ENCODE measurements around the gene LRP1B.
"Not testable (repeated sequence)": the region's sequence is repeated elsewhere in the genome, so short reads cannot be mapped to it uniquely, and the experiment has no call there.

The LRP1B gene

GRCh38 chr2:141878016-141878415 is 252.8 kb downstream of the LRP1B start:
- no peak for DNase-seq (ENCODE audit: low spot score)

- no peak for DNase-seq (ENCODE audit: low spot score)
These were observed 258.7 kb downstream of the LRP1B start for GRCh38 chr2:141871913-141872634.

- no peak for DNase-seq (ENCODE audit: low spot score)
These were observed 261.2 kb downstream of the LRP1B start for GRCh38 chr2:141869572-141869971.

DNA sequence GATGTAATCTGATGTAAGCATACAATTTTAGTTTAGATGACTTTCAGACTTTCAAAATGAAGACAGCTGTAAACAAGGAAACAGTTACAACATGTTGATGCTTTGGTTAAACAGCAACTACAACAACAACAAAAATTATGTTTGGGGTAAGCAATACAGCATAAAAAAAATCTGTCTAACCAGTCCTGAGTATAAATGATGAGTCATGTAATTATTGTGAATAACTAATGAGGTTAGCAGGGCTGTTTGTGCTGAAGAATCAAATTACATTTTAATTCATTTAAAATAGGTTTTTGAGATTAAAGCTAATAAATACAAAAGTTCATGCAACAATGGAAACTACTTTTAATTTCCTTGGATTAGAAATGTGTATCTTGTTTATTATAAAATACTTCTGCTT is 266.9 kb downstream of the LRP1B start:
- DNase-seq (ENCODE audit: low spot score) = no peak

GRCh38 chr2:141856215-141856919 is 274.4 kb downstream of the LRP1B start:
- DNase-seq (ENCODE audit: low spot score) = no peak

DNA sequence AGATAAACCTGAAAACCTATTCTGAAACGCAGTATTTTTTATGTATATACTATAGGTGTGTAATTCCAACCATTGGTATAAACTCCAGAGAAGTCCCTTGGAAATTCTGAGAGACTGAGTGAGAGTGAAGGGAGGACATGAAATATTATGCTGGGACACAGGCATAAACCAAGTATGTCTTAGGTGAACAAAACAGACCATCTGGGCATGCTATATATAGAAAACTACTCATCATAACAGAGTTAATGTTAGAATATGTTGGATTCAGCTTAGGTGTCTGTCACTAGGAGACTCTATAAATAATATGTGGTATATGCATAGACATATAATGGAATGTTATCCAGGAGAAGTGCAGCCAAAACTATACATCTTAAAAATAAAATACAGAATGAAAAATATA is 282.6 kb downstream of the LRP1B start:
- no peak for DNase-seq (ENCODE audit: low spot score)

- no peak for DNase-seq (ENCODE audit: low spot score)
These were observed 286.6 kb downstream of the LRP1B start for GRCh38 chr2:141844231-141844630.

- DNase-seq (ENCODE audit: low spot score) = no peak
These were observed 295.7 kb downstream of the LRP1B start for GRCh38 chr2:141835103-141835502.

GRCh38 chr2:141828761-141829160 is 302.1 kb downstream of the LRP1B start:
- DNase-seq (ENCODE audit: low spot score) = no peak

- no peak for DNase-seq (ENCODE audit: low spot score)
These were observed 306.0 kb downstream of the LRP1B start for GRCh38 chr2:141824790-141825189.

- DNase-seq (ENCODE audit: low spot score) = no peak
These were observed 309.9 kb downstream of the LRP1B start for GRCh38 chr2:141820893-141821292.

DNA sequence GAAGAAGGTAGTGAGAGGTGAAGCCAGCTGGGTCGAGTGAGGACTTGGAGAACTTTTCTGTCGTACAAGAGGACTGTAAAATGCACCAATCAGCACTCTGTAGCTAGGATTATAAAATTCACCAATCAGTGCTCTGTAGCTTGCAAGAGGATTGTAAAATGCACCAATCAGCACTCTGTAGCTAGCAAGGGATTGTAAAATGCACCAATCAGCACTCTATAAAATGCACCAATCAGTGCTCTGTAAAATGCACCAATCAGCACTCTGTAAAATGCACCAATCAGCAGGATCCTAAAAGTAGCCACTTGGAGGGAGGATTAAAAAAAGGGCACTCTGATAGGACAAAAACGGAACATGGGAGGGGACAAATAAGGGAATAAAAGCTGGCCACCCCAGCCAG is 315.5 kb downstream of the LRP1B start:
- DNase-seq (ENCODE audit: low spot score) = not testable (repeated sequence)

DNA sequence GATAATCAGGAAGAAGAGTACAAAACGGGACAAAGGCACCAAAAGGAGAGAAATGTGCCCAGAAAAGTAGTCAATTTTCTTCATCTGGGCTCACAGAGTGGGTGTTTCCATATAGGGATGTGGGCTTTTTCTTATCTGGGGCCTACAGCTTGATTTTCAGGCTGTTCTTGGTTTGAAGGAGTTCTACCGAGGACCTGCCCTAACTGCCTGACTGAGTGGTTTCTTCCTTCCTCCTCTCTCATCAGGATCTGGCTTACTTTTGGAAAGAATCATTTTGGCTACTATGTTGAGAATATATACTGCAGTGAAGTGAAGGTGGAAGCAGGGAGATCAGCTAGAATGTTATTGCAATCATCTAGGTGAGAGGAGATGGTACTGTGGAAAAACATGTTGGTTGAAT is 316.7 kb downstream of the LRP1B start:
- no peak for DNase-seq (ENCODE audit: low spot score)

DNA sequence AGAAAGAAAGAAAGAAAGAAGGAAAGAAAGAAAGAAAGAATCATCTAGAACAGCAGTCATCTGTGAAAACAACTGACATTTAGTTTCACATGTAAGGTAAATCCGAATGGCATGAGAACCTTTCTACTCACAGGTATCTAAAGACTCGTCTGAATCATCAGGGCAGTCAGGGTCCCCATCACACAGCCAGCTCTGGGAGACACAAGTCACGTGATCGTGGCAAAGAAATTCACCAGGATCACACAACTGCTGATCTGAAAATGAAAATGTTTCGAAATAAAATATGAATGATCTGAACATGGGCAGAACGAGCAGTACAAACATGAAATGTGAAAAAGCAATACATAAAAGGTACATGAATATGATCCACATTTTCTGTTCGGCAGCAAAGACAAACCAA is 320.7 kb downstream of the LRP1B start:
- DNase-seq (ENCODE audit: low spot score) = no peak

DNA sequence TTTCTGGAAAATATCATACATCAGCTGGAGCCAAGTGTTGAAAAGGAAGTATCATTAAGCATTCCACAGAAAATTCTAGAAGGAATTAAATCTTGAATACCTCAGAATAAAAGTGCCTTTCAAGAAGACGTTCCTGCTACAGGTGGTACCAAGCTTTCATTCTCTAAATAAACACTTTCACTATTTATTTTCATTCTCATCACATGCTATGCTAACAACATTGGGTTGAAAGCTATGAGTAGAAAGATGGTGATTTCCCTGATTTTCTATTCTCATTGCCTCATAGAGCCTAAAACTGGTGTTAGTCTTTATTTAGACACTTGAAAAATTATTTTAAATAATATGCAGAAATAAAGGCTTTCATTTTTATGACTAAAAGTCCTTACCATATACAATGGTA is 324.7 kb downstream of the LRP1B start:
- DNase-seq (ENCODE audit: low spot score) = no peak

DNA sequence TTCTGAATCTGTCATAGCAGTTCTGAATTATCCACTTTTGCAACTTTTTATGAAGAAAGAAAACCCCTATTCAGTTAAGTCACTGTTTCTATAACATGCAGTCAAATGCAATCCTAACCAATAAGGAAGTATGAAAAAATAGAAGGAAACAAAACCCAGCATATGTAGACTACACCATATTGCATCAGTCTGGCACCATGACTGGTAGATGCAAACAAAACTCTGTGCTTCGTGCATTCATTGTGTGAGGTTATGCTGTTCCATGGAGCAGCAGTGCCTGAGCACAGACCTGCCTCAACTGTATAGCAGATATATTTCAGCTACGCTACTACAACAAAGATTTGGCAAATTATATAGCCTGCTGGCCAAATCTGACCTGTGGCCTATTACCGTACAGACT is 325.5 kb downstream of the LRP1B start:
- no peak for DNase-seq (ENCODE audit: low spot score)

DNA sequence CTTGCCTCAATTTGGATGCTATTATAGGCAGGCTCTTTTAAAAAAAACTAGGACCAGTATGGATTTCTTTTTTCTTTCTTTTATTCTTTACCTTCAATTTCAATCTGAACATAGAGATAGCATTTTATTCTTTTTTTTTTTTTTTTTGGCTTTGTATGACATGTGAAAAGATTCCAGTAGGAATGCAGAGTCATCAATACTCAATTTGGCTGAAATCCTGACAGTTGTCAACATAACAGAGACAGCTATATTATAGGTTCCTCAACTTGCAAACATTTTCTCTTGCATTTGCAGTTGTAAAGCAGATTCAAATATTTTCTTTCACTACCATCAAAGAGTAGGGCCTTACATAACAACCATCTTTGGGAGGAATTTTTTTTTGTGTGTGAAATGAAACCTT is 334.4 kb downstream of the LRP1B start:
- no peak for DNase-seq (ENCODE audit: low spot score)

DNA sequence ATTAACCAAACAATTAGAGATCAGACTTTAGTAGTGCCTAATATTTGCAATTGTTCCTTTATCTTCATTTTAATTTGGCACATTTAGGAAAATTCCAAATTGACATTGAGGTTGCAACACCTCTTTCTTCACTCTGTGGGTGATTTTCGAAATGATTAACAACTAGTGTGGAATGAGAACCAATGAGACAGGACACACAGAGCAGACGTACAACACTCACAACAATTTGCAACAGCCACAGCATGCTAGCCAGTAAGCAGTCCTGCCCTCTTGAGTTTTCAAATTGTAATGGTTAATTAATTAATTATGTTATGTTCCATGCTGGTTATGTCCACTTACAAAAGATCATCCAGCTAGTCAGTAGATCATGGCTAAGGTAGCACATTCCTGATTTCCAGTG is 339.3 kb downstream of the LRP1B start:
- no peak for DNase-seq (ENCODE audit: low spot score)

DNA sequence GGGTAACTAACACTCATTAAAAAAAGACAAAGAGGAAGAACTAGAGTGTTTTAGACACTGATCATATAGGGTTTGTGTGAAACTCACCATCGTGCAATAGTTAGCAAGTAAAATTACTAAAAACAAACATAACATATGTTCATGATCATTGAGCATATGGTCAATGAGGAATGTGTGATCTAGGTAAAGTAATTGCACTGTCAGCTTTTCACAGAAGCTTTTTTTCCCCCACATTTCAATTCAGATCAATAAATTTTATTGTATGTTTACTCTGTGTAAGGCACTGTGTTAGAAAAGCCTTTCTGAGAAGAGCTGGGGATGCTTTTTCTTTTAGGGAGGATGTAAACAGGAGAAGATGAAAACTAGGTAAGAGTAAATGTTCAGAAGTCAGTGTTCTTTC is 348.2 kb downstream of the LRP1B start:
- no peak for DNase-seq (ENCODE audit: low spot score)

DNA sequence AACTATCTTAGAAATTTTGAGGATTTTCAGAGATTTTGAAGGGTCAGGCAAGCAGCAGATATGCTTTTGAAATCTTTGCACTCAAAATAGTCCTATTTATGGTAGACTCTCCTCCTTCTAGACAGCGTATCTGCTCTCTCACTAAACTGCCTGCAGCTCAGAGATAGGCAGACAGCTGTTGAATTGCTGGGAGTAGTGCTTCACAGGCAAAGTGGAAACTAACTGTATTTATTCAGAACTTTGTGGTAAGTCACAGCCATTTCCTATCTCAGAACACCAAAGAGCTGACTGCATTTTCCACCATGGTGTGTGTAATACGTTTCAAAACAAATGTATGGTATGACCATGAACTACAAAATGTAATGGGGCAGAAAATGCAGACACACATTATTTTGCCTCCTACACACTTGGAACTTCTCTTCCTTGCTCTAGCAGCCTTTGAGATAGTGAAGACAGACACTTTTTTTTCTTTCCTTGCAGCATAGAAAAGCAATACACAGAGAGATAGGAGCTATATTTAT is 352.4 kb downstream of the LRP1B start:
- no peak for DNase-seq (ENCODE audit: low spot score)

DNA sequence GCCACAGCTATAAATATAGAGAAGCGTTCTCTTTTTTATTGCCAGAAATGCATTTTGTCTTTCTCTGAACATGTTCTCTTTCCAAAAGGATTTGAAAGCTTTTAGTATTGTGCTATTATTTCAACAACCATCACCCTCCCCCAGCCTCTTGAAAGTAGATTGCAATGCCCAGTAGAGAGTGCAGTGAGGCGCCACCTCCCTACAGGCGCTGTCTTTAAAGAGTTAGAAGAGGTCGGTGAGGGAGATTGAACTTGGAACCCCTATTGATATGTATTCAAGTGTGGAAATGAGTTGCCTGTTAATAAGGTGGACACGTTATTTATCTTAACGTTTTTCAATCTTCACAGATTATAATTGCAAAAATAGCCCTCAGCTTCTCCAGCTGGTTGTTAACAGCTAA is 360.3 kb downstream of the LRP1B start:
- DNase-seq (ENCODE audit: low spot score) = no peak

- DNase-seq (ENCODE audit: low spot score) = no peak
These were observed 363.1 kb downstream of the LRP1B start for GRCh38 chr2:141767691-141768090.

DNA sequence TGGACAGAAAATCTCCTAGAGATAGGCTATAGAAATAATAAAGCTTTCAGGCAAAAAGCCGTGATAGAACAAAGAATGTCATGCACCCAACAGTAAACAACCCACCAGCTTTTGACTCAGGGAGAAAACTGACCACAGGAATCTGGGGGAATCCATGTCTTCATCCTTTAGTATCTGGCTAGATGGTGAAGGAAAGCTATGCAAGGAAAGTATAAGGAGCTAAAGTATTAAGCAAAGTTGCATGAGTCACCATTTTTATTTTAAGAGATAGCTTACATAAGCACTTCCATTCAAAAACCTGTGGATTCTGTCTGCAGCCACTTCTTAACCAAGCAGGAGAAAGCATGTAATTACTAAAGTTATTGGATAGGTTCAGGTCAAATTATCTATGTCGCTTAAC is 363.8 kb downstream of the LRP1B start:
- DNase-seq (ENCODE audit: low spot score) = no peak

- DNase-seq (ENCODE audit: low spot score) = no peak
These were observed 364.6 kb downstream of the LRP1B start for GRCh38 chr2:141766225-141766624.

Measured in CD4-positive, alpha-beta T cell treated with Interleukin-2 at 100 ng/mL for 4 hours (primary cell).